ACHN (cell line): ENCODE results near the gene FCN2.

Experiments
- DNase-seq: peaks from one replicate; pipeline ENCODE4 v3.0.0-alpha.2; 2015
- in situ Hi-C: cut with HindIII; loops from 2 replicates; pipeline ENCODE4 v1.10.0; 2017; ENCODE audit warnings: low sequenced_read_pairs, low pct_ligation_motif_present, low pct_unique_long_range_greater_than_20kb

The FCN2 gene

GRCh38 chr9:134880484-134881312 is at the start of gene FCN2:
FCN2 (plus strand) TSS chr9:134880810; CDS start chr9:134880822, 12 bp downstream.
- in situ Hi-C loops: no loop called here
- no peak for DNase-seq

- in situ Hi-C loops: no loop called here
- DNase-seq: no peak
These were observed 49.5 kb upstream of the FCN2 start for GRCh38 chr9:134830926-134831720.

GRCh38 chr9:134832471-134832870 is 48.1 kb upstream of the FCN2 start:
- no peak for DNase-seq
- in situ Hi-C loops: no loop called here

- no peak for DNase-seq
- in situ Hi-C loops: no loop called here
These were observed 47.2 kb upstream of the FCN2 start for GRCh38 chr9:134833294-134833880.

GRCh38 chr9:134834217-134834956 is 46.2 kb upstream of the FCN2 start:
- in situ Hi-C loops: no loop called here
- DNase-seq: no peak

- in situ Hi-C loops: no loop called here
- DNase-seq: no peak
These were observed 45.6 kb upstream of the FCN2 start for GRCh38 chr9:134834957-134835419.

- in situ Hi-C loops: no loop called here
- no peak for DNase-seq
These were observed 45.2 kb upstream of the FCN2 start for GRCh38 chr9:134835448-134835847.

GRCh38 chr9:134835987-134836386 is 44.6 kb upstream of the FCN2 start:
- in situ Hi-C loops: no loop called here
- DNase-seq: no peak

GRCh38 chr9:134836406-134836970 is 44.1 kb upstream of the FCN2 start:
- DNase-seq: no peak
- in situ Hi-C loops: no loop called here

- DNase-seq: no peak
- in situ Hi-C loops: no loop called here
These were observed 43.1 kb upstream of the FCN2 start for GRCh38 chr9:134837529-134837928.

- in situ Hi-C loops: no loop called here
- DNase-seq: no peak
These were observed 41.8 kb upstream of the FCN2 start for GRCh38 chr9:134838651-134839454.

- DNase-seq: no peak
- in situ Hi-C loops: no loop called here
These were observed 41.0 kb upstream of the FCN2 start for GRCh38 chr9:134839455-134840125.

- DNase-seq: no peak
- in situ Hi-C loops: no loop called here
These were observed 40.1 kb upstream of the FCN2 start for GRCh38 chr9:134840511-134840910.

GRCh38 chr9:134841180-134841904 is 39.3 kb upstream of the FCN2 start:
- in situ Hi-C loops: no loop called here

GRCh38 chr9:134842321-134842720 is 38.3 kb upstream of the FCN2 start:
- in situ Hi-C loops: no loop called here
- DNase-seq: no peak

More at GRCh38 chr9:134841180-134841904, 39.3 kb upstream of the FCN2 start:
- no peak for DNase-seq

- DNase-seq: no peak
- in situ Hi-C loops: no loop called here
These were observed 36.9 kb upstream of the FCN2 start for GRCh38 chr9:134843740-134844139.
